GM12878 (cell line): ENCODE data around the gene PGRMC2. TPM values are rescaled to one million over a fixed set of nuclear protein-coding genes. Genes with fewer than 3 reads are reported as not detected.
A peak's percentile ranks its signal among the peaks of the same experiment; 100 is the strongest.

Experiments used
- BRCA1 ChIP-seq: IDR thresholded peaks from 2 replicates; pipeline ENCODE4 v1.6.1; 2011; ENCODE audit warnings: low read depth, low read length, improper control_type of control experiment
- CHD4 ChIP-seq: fragments of 200-600 bp; sonication (generic); IDR thresholded peaks from 2 replicates; pipeline ENCODE4 v1.6.1; 2016; ENCODE audit warnings: mild to moderate bottlenecking
- GABPA ChIP-seq: IDR thresholded peaks from 2 replicates; pipeline ENCODE4 v1.6.1; 2014; ENCODE audit warnings: antibody characterized with exemption, low read depth, mild to moderate bottlenecking, inconsistent platforms
- HCFC1 ChIP-seq: fragments of 150-350 bp; IDR thresholded peaks from 2 replicates; pipeline ENCODE4 v1.6.1; 2014; ENCODE audit warnings: low read length
- HDAC2 ChIP-seq: fragments of 200-600 bp; sonication (generic); IDR thresholded peaks from 2 replicates; pipeline ENCODE4 v1.6.1; 2017
- JUNB ChIP-seq: IDR thresholded peaks from 2 replicates; pipeline ENCODE4 v1.6.1; 2016; ENCODE audit warnings: antibody characterized with exemption, mild to moderate bottlenecking
- KAT2A ChIP-seq: conservative IDR thresholded peaks from 2 replicates; pipeline ENCODE4 v1.6.1; 2011; ENCODE audit warnings: low read depth, low read length; ENCODE audit not compliant: control insufficient read depth
- MEF2A ChIP-seq: IDR thresholded peaks from 2 replicates; pipeline ENCODE4 v1.6.1; 2011; ENCODE audit warnings: low read depth, mild to moderate bottlenecking, low read length, moderate library complexity; ENCODE audit not compliant: insufficient read depth
- MTA2 ChIP-seq: fragments of 450-650 bp; IDR thresholded peaks from 2 replicates; pipeline ENCODE4 v1.6.1; 2016; ENCODE audit warnings: low read depth, mild to moderate bottlenecking, moderate library complexity
- MTA3 ChIP-seq: IDR thresholded peaks from 2 replicates; pipeline ENCODE4 v1.6.1; 2012; ENCODE audit warnings: low read length, inconsistent platforms, borderline replicate concordance
- MYC ChIP-seq: IDR thresholded peaks from 2 replicates; pipeline ENCODE4 v1.6.1; 2011; ENCODE audit warnings: mild to moderate bottlenecking, low read length, moderate library complexity, inconsistent platforms; ENCODE audit not compliant: insufficient read depth, insufficient replicate concordance, insufficient read length, severe bottlenecking
- NFYB ChIP-seq: IDR thresholded peaks from 2 replicates; pipeline ENCODE4 v1.6.1; 2011; ENCODE audit warnings: low read depth, mild to moderate bottlenecking, low read length, improper control_type of control experiment, moderate library complexity; ENCODE audit not compliant: insufficient read depth
- RCOR1 ChIP-seq: conservative IDR thresholded peaks from 2 replicates; pipeline ENCODE4 v1.6.1; 2012; ENCODE audit warnings: low read depth, low read length, improper control_type of control experiment
- RFX5 ChIP-seq: IDR thresholded peaks from 2 replicates; pipeline ENCODE4 v1.6.1; 2011; ENCODE audit warnings: low read depth, low read length, improper control_type of control experiment
- SRF ChIP-seq, 2 experiments: IDR thresholded peaks; 2 replicates each; pipeline ENCODE4 v1.6.1; 2011; ENCODE audit warnings: low read depth in 2 of 2, low read length in 2 of 2, mild to moderate bottlenecking in 1 of 2, moderate library complexity in 1 of 2
- ZBED1 ChIP-seq: IDR thresholded peaks from 2 replicates; pipeline ENCODE4 v1.6.1; 2016; ENCODE audit warnings: borderline replicate concordance
- ZNF207 ChIP-seq: fragments of 450-650 bp; IDR thresholded peaks from 2 replicates; pipeline ENCODE4 v1.6.1; 2014; ENCODE audit warnings: antibody characterized with exemption, mild to moderate bottlenecking, borderline replicate concordance
- ZNF217 ChIP-seq: fragments of 450-650 bp; IDR thresholded peaks from 2 replicates; pipeline ENCODE4 v1.6.1; 2017; ENCODE audit warnings: antibody characterized with exemption, mild to moderate bottlenecking
- ZNF24 ChIP-seq: fragments of 450-650 bp; IDR thresholded peaks from 2 replicates; pipeline ENCODE4 v1.6.1; 2017; ENCODE audit warnings: antibody characterized with exemption, mild to moderate bottlenecking
- ZNF384 ChIP-seq: IDR thresholded peaks from 2 replicates; pipeline ENCODE4 v1.6.1; 2012; ENCODE audit warnings: low read depth, mild to moderate bottlenecking, low read length, improper control_type of control experiment, borderline replicate concordance
- ZNF622 ChIP-seq: fragments of 450-650 bp; IDR thresholded peaks from 2 replicates; pipeline ENCODE4 v1.6.1; 2017; ENCODE audit warnings: mild to moderate bottlenecking, inconsistent platforms
- ZZZ3 ChIP-seq: IDR thresholded peaks from 2 replicates; pipeline ENCODE4 v1.6.1; 2011; ENCODE audit warnings: low read depth; ENCODE audit not compliant: control insufficient read depth, insufficient read length
- polyA plus RNA-seq, 11 experiments: library from polyadenylated mRNA; depleted of rRNA in 4 of 11; unstranded in 6 of 11; stranded (reverse) in 5 of 11; fragments of >200 nt; fragmentation: Nextera tagmentation in 4 of 11; fragmentation: Illumina TruSeq in 1 of 11; extraction: Ambion mirVana in 4 of 11; extraction: Trizol in 1 of 11; gene quantifications; 1 replicate in 1 of 11; 2 replicates in 10 of 11; pipeline versions ENCODE4 v1.2.1 to v1.2.3, GENCODE V29; 2011 to 2016; ENCODE audit warnings: inconsistent platforms in 2 of 11, missing spikeins in 2 of 11, low read depth in 1 of 11
- total RNA-seq, 4 experiments: library from RNA; depleted of rRNA in 3 of 4; stranded (reverse); fragments of >200 nt in 3 of 4; fragmentation: Illumina TruSeq in 1 of 4; extraction: Trizol in 1 of 4; gene quantifications; 2 replicates each; pipeline versions ENCODE4 v1.2.1 to v1.2.3, GENCODE V29; 2013 to 2021
- TF ChIP-seq, protein P1 (sequence below): IDR thresholded peaks from 2 replicates; pipeline ENCODE4 v1.6.1; 2012; ENCODE audit warnings: improper control_type of control experiment, low read depth, low read length; ENCODE audit not compliant: insufficient replicate concordance
- TF ChIP-seq, protein P2 (sequence below): IDR thresholded peaks from 2 replicates; pipeline ENCODE4 v1.6.1; 2011; ENCODE audit warnings: borderline replicate concordance, low read depth, mild to moderate bottlenecking, moderate library complexity, low read length; ENCODE audit not compliant: insufficient read depth, poor library complexity, severe bottlenecking
- TF ChIP-seq, protein P3 (sequence below): IDR thresholded peaks from 2 replicates; pipeline ENCODE4 v1.6.1; 2011; ENCODE audit warnings: low read depth, mild to moderate bottlenecking, low read length, moderate library complexity, borderline replicate concordance; ENCODE audit errors: extremely low read depth

The PGRMC2 gene
- total and polyA plus RNA-seq, 10 of the 15 experiments (the other 5 are each of a cell fraction or from before 2014, with no cell fraction given) = 6.3 to 38.4 (median 12.0) TPM

DNA sequence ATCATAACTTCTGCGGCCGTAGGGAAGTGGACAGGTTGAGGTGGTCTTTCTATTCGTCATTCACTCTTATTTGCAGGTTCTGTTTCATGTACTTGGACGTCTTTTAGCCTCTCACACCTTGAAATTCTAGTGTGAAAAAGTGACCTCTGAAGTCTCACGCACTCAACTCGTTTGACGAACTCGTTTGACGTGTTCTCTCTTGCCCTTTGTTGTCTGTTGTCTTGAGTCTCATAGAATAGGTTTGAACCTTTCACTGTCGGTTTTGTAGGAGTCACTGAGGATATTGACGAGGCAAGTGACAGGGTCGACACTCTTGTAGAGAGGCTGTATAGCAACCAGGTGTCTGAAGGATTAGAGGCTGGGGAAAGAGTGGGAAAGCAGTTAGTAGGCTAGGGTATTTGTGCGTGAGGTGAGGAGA is 1.1 kb upstream of the PGRMC2 start (continued):
- TF ChIP-seq, protein P1, sequence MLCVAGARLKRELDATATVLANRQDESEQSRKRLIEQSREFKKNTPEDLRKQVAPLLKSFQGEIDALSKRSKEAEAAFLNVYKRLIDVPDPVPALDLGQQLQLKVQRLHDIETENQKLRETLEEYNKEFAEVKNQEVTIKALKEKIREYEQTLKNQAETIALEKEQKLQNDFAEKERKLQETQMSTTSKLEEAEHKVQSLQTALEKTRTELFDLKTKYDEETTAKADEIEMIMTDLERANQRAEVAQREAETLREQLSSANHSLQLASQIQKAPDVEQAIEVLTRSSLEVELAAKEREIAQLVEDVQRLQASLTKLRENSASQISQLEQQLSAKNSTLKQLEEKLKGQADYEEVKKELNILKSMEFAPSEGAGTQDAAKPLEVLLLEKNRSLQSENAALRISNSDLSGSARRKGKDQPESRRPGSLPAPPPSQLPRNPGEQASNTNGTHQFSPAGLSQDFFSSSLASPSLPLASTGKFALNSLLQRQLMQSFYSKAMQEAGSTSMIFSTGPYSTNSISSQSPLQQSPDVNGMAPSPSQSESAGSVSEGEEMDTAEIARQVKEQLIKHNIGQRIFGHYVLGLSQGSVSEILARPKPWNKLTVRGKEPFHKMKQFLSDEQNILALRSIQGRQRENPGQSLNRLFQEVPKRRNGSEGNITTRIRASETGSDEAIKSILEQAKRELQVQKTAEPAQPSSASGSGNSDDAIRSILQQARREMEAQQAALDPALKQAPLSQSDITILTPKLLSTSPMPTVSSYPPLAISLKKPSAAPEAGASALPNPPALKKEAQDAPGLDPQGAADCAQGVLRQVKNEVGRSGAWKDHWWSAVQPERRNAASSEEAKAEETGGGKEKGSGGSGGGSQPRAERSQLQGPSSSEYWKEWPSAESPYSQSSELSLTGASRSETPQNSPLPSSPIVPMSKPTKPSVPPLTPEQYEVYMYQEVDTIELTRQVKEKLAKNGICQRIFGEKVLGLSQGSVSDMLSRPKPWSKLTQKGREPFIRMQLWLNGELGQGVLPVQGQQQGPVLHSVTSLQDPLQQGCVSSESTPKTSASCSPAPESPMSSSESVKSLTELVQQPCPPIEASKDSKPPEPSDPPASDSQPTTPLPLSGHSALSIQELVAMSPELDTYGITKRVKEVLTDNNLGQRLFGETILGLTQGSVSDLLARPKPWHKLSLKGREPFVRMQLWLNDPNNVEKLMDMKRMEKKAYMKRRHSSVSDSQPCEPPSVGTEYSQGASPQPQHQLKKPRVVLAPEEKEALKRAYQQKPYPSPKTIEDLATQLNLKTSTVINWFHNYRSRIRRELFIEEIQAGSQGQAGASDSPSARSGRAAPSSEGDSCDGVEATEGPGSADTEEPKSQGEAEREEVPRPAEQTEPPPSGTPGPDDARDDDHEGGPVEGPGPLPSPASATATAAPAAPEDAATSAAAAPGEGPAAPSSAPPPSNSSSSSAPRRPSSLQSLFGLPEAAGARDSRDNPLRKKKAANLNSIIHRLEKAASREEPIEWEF = no peak
- TF ChIP-seq, protein P2, sequence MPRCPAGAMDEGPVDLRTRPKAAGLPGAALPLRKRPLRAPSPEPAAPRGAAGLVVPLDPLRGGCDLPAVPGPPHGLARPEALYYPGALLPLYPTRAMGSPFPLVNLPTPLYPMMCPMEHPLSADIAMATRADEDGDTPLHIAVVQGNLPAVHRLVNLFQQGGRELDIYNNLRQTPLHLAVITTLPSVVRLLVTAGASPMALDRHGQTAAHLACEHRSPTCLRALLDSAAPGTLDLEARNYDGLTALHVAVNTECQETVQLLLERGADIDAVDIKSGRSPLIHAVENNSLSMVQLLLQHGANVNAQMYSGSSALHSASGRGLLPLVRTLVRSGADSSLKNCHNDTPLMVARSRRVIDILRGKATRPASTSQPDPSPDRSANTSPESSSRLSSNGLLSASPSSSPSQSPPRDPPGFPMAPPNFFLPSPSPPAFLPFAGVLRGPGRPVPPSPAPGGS = no peak
- TF ChIP-seq RCOR1 = no peak
- TF ChIP-seq NFYB = no peak
- no peak for TF ChIP-seq KAT2A
- no peak for TF ChIP-seq ZNF24
- TF ChIP-seq CHD4 = no peak
- TF ChIP-seq HDAC2 = no peak
- no peak for TF ChIP-seq ZNF207
- no peak for TF ChIP-seq RFX5
- TF ChIP-seq ZZZ3 = no peak
- TF ChIP-seq MTA2 = peak; percentile 74; the same call in 1 of the 2 replicates
- TF ChIP-seq JUNB = no peak
- no peak for TF ChIP-seq ZNF217
- TF ChIP-seq HCFC1 = no peak
- no peak for TF ChIP-seq ZNF384
- no peak for TF ChIP-seq BRCA1
- TF ChIP-seq MYC = no peak
- no peak for TF ChIP-seq ZNF622
- no peak for TF ChIP-seq MEF2A
- TF ChIP-seq SRF (IDR thresholded peaks at IDR 0.05; ENCODE audit: low read depth in 2 of 2, low read length in 2 of 2) = no peak
- TF ChIP-seq, protein P3, sequence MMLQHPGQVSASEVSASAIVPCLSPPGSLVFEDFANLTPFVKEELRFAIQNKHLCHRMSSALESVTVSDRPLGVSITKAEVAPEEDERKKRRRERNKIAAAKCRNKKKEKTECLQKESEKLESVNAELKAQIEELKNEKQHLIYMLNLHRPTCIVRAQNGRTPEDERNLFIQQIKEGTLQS = no peak
- TF ChIP-seq MTA3 = no peak
- no peak for TF ChIP-seq GABPA
- TF ChIP-seq ZBED1 = no peak
